Activated CD4-positive, CD25-positive, alpha-beta regulatory T cell (primary cell): ENCODE measurements around the gene RASSF7.

ENCODE experiments used
- DNase-seq, 4 experiments: peaks; one replicate each; lab custom pipeline; 2025; lab: John Stamatoyannopoulos, UW

The RASSF7 gene

GRCh38 chr11:551596-551995 lies 9.2 kb upstream of the RASSF7 start:
- no peak for DNase-seq

DNA sequence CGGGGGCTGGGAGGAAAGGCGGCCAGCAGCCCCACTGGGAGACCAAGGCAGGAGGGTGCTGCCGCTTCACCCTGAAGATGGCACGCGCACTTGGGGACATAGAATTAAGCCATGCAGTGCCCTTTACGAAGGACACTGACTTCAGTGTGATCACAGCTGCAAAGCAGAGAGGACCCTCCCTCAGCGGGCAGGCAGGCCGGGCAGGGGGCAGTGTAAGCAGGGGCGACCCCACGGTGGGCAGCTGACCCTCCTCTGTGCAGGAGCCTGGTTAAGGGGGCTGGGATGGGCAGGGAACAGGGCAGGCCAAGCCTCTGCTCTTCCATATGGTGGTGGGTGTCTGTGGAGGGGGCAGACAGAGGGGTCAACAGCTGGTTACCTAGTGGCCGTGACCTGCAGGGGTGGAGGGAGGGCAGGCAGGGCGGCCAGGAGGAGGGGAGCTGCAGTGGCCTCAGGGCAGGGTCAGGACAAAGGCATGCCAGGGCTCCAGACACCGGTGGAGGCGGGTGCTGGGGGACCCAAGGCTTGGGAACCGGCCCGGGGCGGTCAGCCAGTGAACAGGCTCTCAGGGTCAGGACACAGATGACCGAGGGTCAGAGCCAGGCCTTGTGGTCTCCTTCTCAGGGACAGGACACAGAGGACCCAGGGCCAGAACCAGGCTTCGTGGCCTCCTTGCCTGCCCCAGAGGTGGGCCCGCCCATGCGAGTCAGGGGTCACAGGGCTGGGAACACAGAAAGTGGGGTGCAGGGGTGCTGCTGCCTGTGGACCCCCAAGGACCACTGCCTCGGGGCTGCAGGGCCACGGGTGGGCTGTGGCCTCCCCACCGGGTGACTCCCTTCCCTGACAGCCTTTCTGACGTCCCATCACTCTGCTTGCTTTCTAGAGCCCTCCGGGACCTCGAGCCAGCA lies 7.4 kb upstream of the RASSF7 start:
- DNase-seq, result no peak

DNA sequence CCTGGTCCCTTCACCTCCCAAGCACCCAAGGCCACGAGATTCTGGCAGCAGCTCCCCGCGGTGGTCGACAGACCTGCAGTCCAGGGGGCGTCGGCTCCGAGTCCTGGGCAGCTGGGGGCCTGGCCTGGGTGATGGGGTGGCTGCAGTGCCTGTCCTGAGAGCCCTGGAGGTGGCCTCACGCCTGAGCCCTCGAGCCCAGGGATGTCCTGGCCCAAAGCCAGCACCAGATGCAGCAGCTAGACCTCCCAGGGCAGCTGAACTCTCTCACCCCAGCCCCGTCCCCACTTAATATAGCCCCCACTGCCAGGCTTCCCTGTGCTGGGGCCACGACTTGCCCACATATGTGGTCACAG lies 6.8 kb upstream of the RASSF7 start:
- no peak for DNase-seq

- peak; percentile 60 to 71 (median 62) for DNase-seq
Observed at GRCh38 chr11:554428-555226, 6.1 kb upstream of the RASSF7 start.

DNA sequence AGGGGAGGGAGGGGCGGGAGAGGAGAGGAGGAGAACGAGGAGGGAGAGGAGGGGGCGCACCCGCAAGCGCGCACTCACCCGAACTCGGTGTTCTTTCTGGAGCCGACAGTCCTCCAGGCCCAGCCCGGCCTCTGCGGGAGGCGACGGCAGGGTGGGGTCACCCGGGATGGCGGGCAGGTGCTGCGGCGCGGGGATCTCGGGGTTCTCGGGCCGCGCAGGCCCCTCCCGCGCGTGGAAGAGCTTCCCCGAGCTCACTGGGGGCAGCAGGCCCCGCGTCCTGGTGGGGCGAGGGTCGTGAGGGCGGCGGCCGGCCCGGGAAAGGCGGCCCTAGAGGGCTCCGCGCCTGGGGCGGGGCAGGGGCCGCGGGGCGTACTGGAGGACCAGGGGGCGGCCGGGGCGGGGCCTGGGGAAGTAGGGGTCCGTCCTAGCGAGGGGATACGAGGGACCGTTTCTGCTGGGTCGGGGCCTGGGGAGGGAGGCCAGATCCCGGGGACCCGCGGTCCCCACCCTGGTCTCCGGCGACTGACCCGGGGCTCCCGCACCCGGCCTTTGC lies 5.5 kb upstream of the RASSF7 start:
- DNase-seq, result no peak

GRCh38 chr11:555780-556661 lies 4.7 kb upstream of the RASSF7 start:
- DNase-seq, result no peak

DNA sequence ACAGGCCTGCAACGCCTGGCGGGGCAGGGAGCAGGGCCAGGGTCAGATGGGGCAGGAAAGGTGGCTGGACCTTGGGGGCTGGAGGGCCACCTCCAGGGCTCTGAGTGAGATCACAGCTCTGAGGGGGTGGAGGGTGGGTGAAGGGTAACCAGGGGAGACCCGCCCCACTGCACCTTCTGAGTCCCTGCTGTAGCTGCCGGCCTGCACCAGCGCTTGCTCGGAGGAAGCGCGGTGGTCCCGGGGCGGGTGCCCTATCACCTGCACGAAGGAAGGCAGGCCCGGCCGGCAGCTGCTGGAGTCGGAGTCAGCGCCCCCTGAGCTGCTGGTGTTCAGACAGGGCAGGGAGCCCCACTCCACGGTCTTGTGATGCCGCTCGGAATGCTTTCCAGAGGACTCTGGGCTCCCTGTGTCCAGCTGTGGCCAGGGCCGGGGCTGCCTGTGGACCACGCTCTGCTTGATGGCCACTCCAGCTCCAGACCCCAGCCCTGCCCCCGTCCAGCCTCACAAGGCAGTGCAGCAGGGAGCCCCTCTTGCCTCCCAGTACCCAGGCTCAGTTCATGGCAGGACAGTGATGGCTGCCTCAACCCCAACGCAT lies 4.0 kb upstream of the RASSF7 start:
- DNase-seq, result no peak

- DNase-seq, result no peak
Observed at GRCh38 chr11:557328-558132, 3.2 kb upstream of the RASSF7 start.

GRCh38 chr11:558503-558902 lies 2.3 kb upstream of the RASSF7 start:
- DNase-seq, result no peak

DNA sequence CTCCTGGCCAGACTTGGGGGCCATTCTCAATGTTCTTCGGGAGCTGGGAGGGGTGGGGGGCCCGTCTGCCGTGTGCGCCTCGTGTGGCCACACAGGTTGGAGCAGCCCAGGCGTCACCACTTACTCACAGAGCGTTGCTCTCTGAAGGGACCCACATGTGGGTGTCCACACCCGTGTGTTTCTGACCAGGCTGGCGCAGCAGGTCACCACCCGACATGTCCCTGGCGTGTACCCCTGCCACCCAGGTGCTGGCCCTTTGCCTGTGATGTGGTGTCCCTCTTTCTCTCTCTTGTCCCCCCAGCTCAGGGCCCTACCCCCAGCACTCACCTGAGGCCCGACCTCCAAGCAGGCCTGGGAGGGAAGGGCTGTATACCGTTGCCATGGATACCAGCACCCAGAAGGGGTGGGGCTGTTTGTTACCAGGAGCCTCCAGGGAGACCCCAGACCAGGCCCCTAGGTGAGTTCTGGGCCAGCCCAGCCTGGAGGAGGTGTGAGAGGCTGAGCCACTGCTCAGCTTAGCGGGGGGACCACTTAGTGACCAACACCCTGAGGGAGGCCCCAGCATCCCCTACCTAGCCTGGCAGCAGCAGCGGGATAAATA lies 1.6 kb upstream of the RASSF7 start:
- DNase-seq, result no peak

GRCh38 chr11:559712-560304 lies 962 bp upstream of the RASSF7 start:
- DNase-seq, result no peak

DNA sequence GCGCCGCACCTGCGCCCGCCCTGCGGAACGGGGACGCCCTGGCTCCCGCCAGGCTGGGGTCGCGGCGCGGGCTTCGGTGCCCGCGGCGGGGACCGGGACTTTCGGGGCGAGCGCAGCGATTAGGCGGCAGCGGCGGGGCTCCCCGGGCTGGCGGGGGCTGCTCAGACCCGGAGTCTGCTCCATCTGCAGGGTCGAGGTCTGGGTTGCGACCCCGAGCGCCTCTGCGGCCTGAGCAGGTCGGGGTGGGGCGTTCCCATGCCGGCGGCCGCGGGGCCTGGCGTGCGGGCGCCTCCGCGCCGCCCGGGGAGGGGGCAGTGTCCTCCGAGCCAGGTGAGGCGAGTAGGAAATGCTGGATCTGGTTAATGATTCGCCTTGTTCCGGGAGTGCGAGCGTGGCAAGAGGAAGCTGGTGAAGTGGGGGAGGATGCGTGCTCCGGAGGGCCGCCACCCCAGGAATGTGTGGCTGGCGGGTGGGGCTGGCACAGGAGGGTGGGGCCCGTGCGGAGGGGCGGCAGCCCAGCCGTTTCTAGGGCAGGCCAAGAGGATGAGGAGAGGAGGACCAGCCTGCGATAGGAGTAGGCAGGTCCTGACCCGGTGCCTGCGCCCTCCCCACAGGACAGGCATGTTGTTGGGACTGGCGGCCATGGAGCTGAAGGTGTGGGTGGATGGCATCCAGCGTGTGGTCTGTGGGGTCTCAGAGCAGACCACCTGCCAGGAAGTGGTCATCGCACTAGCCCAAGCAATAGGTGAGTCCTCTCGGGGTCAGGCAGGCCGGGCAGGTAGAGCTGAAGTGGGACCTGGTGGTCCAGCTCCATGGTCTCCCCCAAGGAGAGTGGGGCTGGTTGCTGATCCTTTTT lies 606 bp downstream of the RASSF7 start:
- no peak for DNase-seq

DNA sequence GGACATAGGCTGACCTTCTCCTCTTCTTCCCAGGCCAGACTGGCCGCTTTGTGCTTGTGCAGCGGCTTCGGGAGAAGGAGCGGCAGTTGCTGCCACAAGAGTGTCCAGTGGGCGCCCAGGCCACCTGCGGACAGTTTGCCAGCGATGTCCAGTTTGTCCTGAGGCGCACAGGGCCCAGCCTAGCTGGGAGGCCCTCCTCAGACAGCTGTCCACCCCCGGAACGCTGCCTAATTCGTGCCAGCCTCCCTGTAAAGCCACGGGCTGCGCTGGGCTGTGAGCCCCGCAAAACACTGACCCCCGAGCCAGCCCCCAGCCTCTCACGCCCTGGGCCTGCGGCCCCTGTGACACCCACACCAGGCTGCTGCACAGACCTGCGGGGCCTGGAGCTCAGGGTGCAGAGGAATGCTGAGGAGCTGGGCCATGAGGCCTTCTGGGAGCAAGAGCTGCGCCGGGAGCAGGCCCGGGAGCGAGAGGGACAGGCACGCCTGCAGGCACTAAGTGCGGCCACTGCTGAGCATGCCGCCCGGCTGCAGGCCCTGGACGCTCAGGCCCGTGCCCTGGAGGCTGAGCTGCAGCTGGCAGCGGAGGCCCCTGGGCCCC lies 1.4 kb downstream of the RASSF7 start:
- DNase-seq, result no peak

DNA sequence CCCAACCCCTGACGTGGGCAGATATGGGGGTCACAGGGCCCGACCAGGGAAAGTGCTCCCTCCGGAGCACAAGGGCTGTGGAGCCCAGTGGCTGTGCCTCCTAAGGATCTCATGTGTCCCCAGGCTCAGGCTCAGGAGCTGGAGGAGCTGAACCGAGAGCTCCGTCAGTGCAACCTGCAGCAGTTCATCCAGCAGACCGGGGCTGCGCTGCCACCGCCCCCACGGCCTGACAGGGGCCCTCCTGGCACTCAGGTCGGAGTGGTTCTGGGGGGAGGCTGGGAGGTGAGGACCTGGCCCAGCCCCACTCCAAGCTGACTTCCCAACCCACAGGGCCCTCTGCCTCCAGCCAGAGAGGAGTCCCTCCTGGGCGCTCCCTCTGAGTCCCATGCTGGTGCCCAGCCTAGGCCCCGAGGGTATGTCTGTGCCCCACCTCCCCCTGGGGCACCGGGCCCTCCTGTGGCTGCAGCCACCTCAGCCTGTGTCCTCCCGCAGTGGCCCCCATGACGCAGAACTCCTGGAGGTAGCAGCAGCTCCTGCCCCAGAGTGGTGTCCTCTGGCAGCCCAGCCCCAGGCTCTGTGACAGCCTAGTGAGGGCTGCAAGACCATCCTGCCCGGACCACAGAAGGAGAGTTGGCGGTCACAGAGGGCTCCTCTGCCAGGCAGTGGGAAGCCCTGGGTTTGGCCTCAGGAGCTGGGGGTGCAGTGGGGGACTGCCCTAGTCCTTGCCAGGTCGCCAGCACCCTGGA lies 2.5 kb downstream of the RASSF7 start:
- DNase-seq, result no peak

GRCh38 chr11:563812-564578 lies 3.2 kb downstream of the RASSF7 start:
- DNase-seq, result no peak

DNA sequence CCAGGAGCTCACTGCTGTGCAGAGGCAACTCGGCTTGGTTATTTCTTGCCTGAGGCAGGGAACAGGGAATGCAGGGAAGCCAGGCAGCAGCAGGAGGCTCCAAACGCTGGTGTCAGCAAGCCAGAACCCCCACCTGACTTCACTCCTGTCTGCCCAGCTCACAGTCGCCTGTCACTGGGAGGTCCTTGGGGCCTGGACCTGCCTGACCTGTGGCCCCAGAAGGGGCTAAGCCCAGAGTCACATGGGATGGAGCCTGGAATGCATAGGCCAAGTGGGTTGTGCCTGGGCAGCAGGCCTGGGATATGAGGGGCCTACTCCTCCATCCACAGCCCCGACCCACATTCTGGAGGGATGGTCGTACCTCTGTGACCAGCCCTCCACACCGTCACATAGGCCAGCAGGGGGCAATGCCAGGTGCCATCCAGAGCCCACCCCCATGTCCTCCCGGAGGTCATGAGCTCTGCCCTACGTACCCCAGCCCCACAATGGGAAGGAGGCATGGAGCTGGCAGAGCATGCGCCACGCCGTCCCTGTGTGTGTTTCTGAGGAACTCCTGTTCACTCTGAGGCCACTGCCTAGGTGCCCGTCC lies 5.2 kb downstream of the RASSF7 start:
- no peak for DNase-seq
